ENCODE results near the gene ZPBP.
A peak's percentile ranks its signal among the peaks of the same experiment; 100 is the strongest.

GRCh38 chr7:50092579-50093491 lies at the start of gene ZPBP:
- TF ChIP-seq CTCF (IDR thresholded peaks at IDR 0.05) (peak; percentile 53 to 68 (median 61)), POLR2A (IDR thresholded peaks at IDR 0.05) (no peak)
